ENCODE measurements around the gene UPK1A. TPM values are rescaled to one million over a fixed set of nuclear protein-coding genes. Genes with fewer than 3 reads are reported as not detected.

Gene UPK1A
- total and polyA plus RNA-seq, 2 of the 8 experiments (the other 6 are each of a cell fraction or from before 2014, with no cell fraction given) = 0.56 to 9.9 TPM

DNA sequence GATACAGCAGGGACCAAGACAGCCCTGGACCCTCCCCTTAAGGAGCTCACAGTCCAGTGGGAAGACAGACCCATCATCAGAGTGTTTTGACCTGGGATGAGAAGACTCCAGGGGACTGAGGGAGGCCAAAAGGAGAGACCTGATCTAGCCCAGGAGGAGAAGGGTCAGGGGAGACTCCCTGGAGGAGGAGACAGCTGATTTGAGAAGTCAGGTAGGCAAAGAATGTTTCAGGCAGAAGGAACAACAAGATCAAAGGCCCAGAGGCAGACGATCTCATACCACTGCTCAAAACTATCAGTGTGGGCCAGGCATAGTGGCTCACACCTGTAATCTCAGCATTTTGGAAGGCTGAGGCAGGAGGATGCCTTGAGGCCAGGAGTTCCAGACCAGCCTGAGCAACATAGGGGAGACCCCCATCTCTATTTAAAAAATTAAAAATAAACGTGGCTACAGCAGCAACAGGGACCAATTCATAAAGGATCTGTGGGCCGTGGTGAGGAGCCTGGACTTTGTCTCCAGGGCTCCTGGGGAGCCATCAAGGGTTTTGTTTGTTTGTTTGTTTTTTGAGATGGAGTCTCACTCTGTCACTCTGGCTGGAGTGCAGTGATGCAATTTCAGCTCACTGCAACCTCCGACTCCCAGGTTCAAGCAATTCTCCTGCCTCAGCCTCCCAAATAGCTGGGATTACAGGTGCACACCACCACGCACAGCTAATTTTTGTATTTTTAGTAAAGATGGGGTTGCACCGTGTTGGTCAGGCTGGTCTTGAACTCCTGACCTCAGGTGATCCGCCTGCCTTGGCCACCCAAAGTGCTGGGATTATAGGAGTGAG is 20.4 kb upstream of the UPK1A start:
- peak overlapping the region; percentile 33; the same call in 1 of the 2 replicates for H2AFZ ChIP-seq (ENCODE audit: low read length)
- peak overlapping the region; percentile 28; the same call in 1 of the 2 replicates for H2BK5ac ChIP-seq (ENCODE audit: low read depth, low read length)
- FAIRE-seq (no peak), DNase-seq (ENCODE audit: low read depth in 1 of 2, low spot score in 2 of 2) (no peak)
- H4K91ac ChIP-seq (replicated peaks; ENCODE audit: insufficient read length, low read length) = peak overlapping the region; percentile 5
- peak overlapping the region in 1 of 2 experiments; percentile 85; a peak in 2 of 4 replicates for H3K4me2 ChIP-seq (ENCODE audit: insufficient read depth in 1 of 2, low read depth in 2 of 2, low read length in 2 of 2)
- H3K56ac ChIP-seq (replicated peaks; ENCODE audit: insufficient read length, low read depth, low read length) = no peak overlapping the region
- peaks cover 0 to 2% (median 0%) of the 10 kb centered on the region in 4 experiments; a peak in 3 of 8 replicates for H3K36me3 ChIP-seq (ENCODE audit: control insufficient read depth in 2 of 4, insufficient read depth in 4 of 4, low read length in 3 of 4)
- 0 out of 2 replicates have a peak overlapping the region, but pooled peaks have one; percentile 50 for H2BK15ac ChIP-seq (ENCODE audit: low read length)
- H3K9me3 ChIP-seq (ENCODE audit: insufficient read depth in 2 of 2, low read depth in 1 of 2, low read length in 1 of 2) = no peaks in the 10 kb centered on the region
- peaks cover 5 to 19% of the 10 kb centered on the region in 2 experiments; a peak in 3 of 4 replicates for H3K79me2 ChIP-seq (ENCODE audit: control insufficient read depth in 1 of 2, insufficient read depth in 2 of 2, low read length in 2 of 2)
- no peak overlapping the region for H3K9ac ChIP-seq (replicated peaks in 1 of 4; ENCODE audit: extremely low read depth in 1 of 4, low read depth in 3 of 4, low read length in 3 of 4)
- peaks cover 23% of the 10 kb centered on the region; the same call in 1 of the 2 replicates for H3K23me2 ChIP-seq (ENCODE audit: low read depth, low read length)
- H3K23ac ChIP-seq (ENCODE audit: insufficient read length) = no peak overlapping the region
- H4K5ac ChIP-seq (ENCODE audit: insufficient read length, low read depth, low read length) = no peak overlapping the region
- CTCF ChIA-PET (ENCODE audit: partially characterized antibody) = interaction anchor here (1.1 to 3.6 kb wide), 4 partner anchors 57 to 114 kb away, joined by 3 to 17 read pairs (median 7); no protein-coding TSS in a partner anchor
- no peak overlapping the region for H3K4me3 ChIP-seq (ENCODE audit: extremely low read depth in 1 of 4, insufficient read depth in 2 of 4, low read depth in 3 of 4, low read length in 4 of 4)
- no peak overlapping the region for H3K27ac ChIP-seq (ENCODE audit: low read depth, low read length)
- POLR2A ChIA-PET (ENCODE audit: partially characterized antibody) = interaction anchor here (1.1 to 1.6 kb wide), 3 partner anchors 16 to 88 kb away, joined by 3 to 5 read pairs (median 4); no protein-coding TSS in a partner anchor
- no peak overlapping the region for H2AK5ac ChIP-seq (ENCODE audit: low read depth, low read length)
- H2BK20ac ChIP-seq (ENCODE audit: low read length) = no peak overlapping the region
- no peak overlapping the region for H3K14ac ChIP-seq (ENCODE audit: insufficient read length)
- peak overlapping the region; percentile 51; the same call in 1 of the 2 replicates for H3K18ac ChIP-seq (ENCODE audit: extremely low read depth, low read length)
- no peak overlapping the region for H4K8ac ChIP-seq (ENCODE audit: extremely low read depth, insufficient read depth, low read length)
- H2BK120ac ChIP-seq (replicated peaks; ENCODE audit: low read depth, low read length) = no peak overlapping the region
- H3K4ac ChIP-seq (replicated peaks; ENCODE audit: insufficient read length, low read depth, low read length) = no peak overlapping the region
- no peaks in the 10 kb centered on the region; the same call in 1 of the 2 replicates for H3K79me1 ChIP-seq (ENCODE audit: low read depth, low read length)
- no peaks in the 10 kb centered on the region for H4K20me1 ChIP-seq (replicated peaks in 1 of 2; ENCODE audit: control insufficient read depth in 1 of 2, insufficient read depth in 2 of 2, low read length in 2 of 2)
- 0 out of 2 replicates have a peak overlapping the region, but pooled peaks have one; percentile 28 for H2BK12ac ChIP-seq (ENCODE audit: low read depth, low read length)
- peaks cover 0 to 6% (median 3%) of the 10 kb centered on the region in 4 experiments; a peak in 4 of 7 replicates for H3K27me3 ChIP-seq (replicated peaks in 1 of 4; ENCODE audit: control insufficient read depth in 3 of 4, extremely low read depth in 1 of 4, insufficient read depth in 3 of 4, low read length in 3 of 4)
- WGBS, 2 experiments (ENCODE audit: extremely low coverage in 1 of 2, insufficient coverage in 1 of 2, insufficient read length in 1 of 2, insufficient replicate concordance in 2 of 2, low coverage in 1 of 2, low lambda C conversion rate in 2 of 2, missing lambda C conversion rate in 1 of 2) = 84% methylated on average over 7 of the region's 7 CpGs; no CpG with 5 or more reads in 1 of the 2 experiments
- H3K4me1 ChIP-seq (replicated peaks in 1 of 4; ENCODE audit: control insufficient read depth in 3 of 4, insufficient read depth in 4 of 4, low read length in 3 of 4) = peaks cover 7 to 27% (median 16%) of the 10 kb centered on the region in 4 experiments; a peak in 6 of 7 replicates
- no peak for TF ChIP-seq E2F6 (IDR thresholded peaks at IDR 0.05)
- TF ChIP-seq SIX5 (IDR thresholded peaks at IDR 0.05; ENCODE audit: low read depth, low read length) = no peak
- no peak for TF ChIP-seq PHF8 (conservative IDR thresholded peaks at IDR 0.05; ENCODE audit: low read depth, low read length)
- TF ChIP-seq EP300 (IDR thresholded peaks at IDR 0.05; ENCODE audit: borderline replicate concordance in 1 of 2, low read depth in 2 of 2, low read length in 2 of 2) = no peak
- TF ChIP-seq USF2 (IDR thresholded peaks at IDR 0.05; ENCODE audit: low read length) = no peak
- no peak for TF ChIP-seq KDM4A (IDR thresholded peaks at IDR 0.05; ENCODE audit: low read depth, low read length, severe bottlenecking)
- TF ChIP-seq CHD1 (IDR thresholded peaks at IDR 0.05; ENCODE audit: low read depth, low read length) = no peak
- no peak for TF ChIP-seq MAFK (IDR thresholded peaks at IDR 0.05; ENCODE audit: low read depth, low read length)
- TF ChIP-seq CHD2 (IDR thresholded peaks at IDR 0.05; ENCODE audit: low read length) = no peak

Measured in H1 (cell line).